Vagina (tissue), 2 donors: ENCODE data around the gene S1PR5. TPM values are rescaled to one million over a fixed set of nuclear protein-coding genes. Genes with fewer than 3 reads are reported as not detected.

ENCODE experiments used
- DNase-seq, 2 donors: peaks; one replicate each; pipeline ENCODE4 v3.0.0-alpha.2; 2017; ENCODE audit errors: extremely low spot score in 2 of 2
- H3K27ac ChIP-seq: fragments of 200-600 bp; sonication (generic); one replicate; pipeline ENCODE4 v1.5.1; 2019
- H3K27me3 ChIP-seq: fragments of 200-600 bp; sonication (generic); one replicate; pipeline ENCODE4 v1.5.1; 2019
- H3K36me3 ChIP-seq, 2 donors: fragments of 200-600 bp; sonication (generic); one replicate each; pipeline ENCODE4 v1.5.1; 2017 to 2019
- H3K4me1 ChIP-seq: fragments of 200-600 bp; sonication (generic); one replicate; pipeline ENCODE4 v1.5.1; 2019
- H3K4me3 ChIP-seq, 2 donors: fragments of 200-600 bp; sonication (generic); 1 replicate in 1 of 2; 2 replicates in 1 of 2; pipeline ENCODE4 v1.5.1; 2016 to 2019
- H3K9me3 ChIP-seq: fragments of 200-600 bp; sonication (generic); one replicate; pipeline ENCODE4 v1.5.1; 2019
- POLR2A ChIP-seq, 2 donors: fragments of 450-650 bp; IDR thresholded peaks; one replicate each; pipeline ENCODE4 v1.6.1; 2017; ENCODE audit warnings: antibody characterized with exemption in 2 of 2, mild to moderate bottlenecking in 2 of 2, moderate library complexity in 2 of 2
- POLR2AphosphoS5 ChIP-seq, 2 donors: sonication (generic); formaldehyde crosslinking; IDR thresholded peaks; one replicate each; pipeline ENCODE4 v1.9.0; 2017; ENCODE audit warnings: antibody characterized with exemption in 2 of 2, mild to moderate bottlenecking in 2 of 2, low read depth in 1 of 2; ENCODE audit not compliant: insufficient read depth in 1 of 2
- intact Hi-C: fragments of 100-400 bp; cut with DNase I; formaldehyde crosslinking; loops from one replicate; pipeline ENCODE4 v1.15.1; 2023
- total RNA-seq: library from RNA; depleted of rRNA; stranded (reverse); fragments of >200 nt; gene quantifications from one replicate; pipeline ENCODE4 v1.2.3, GENCODE V29; 2016
- TF ChIP-seq, protein P1 (sequence below), 3 experiments: fragments of 450-650 bp in 2 of 3; fragments of 200-600 bp in 1 of 3; sonication (generic) in 1 of 3; IDR thresholded peaks; one replicate each; pipeline ENCODE4 v1.5.1; 2017 to 2019; ENCODE audit warnings: antibody characterized with exemption in 3 of 3, mild to moderate bottlenecking in 2 of 3, moderate library complexity in 2 of 3

Gene S1PR5
- total RNA-seq, 1 donor from 2014 or later = 36.6 TPM

DNA sequence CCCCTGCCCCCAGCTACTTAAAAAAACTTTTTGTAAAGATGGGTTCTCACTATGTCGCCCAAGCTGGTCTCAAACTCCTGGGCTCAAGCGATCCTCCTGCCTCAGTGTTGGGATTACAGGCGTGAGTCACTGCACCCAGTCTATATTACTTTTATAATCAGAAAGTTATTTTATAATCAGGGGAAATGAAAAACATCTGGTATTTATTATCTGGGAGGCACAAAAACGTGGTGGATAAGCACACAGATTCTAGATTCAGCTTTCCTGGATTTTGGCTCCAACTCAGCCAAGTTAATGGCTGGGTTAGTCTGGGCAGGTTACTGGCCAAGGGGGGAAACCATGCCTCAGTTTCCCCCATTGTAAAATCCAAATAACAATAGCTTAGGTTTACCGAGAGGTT is 38.8 kb downstream of the S1PR5 start:
- no peaks in the 10 kb centered on the region for H3K9me3 ChIP-seq
- H3K36me3 ChIP-seq = no peaks in the 10 kb centered on the region
- H3K27ac ChIP-seq = no peak overlapping the region
- H3K27me3 ChIP-seq = no peaks in the 10 kb centered on the region
- intact Hi-C loops = no loop called here
- H3K4me3 ChIP-seq = peak overlapping the region; percentile 49 to 54
- DNase-seq = no peak
- peaks cover 15% of the 10 kb centered on the region for H3K4me1 ChIP-seq
- TF ChIP-seq POLR2AphosphoS5 (IDR thresholded peaks at IDR 0.05; ENCODE audit: insufficient read depth in 1 of 2, low read depth in 1 of 2) (no peak), POLR2A (IDR thresholded peaks at IDR 0.05) (no peak)
- TF ChIP-seq, protein P1, sequence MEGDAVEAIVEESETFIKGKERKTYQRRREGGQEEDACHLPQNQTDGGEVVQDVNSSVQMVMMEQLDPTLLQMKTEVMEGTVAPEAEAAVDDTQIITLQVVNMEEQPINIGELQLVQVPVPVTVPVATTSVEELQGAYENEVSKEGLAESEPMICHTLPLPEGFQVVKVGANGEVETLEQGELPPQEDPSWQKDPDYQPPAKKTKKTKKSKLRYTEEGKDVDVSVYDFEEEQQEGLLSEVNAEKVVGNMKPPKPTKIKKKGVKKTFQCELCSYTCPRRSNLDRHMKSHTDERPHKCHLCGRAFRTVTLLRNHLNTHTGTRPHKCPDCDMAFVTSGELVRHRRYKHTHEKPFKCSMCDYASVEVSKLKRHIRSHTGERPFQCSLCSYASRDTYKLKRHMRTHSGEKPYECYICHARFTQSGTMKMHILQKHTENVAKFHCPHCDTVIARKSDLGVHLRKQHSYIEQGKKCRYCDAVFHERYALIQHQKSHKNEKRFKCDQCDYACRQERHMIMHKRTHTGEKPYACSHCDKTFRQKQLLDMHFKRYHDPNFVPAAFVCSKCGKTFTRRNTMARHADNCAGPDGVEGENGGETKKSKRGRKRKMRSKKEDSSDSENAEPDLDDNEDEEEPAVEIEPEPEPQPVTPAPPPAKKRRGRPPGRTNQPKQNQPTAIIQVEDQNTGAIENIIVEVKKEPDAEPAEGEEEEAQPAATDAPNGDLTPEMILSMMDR (IDR thresholded peaks at IDR 0.05) = no peak

DNA sequence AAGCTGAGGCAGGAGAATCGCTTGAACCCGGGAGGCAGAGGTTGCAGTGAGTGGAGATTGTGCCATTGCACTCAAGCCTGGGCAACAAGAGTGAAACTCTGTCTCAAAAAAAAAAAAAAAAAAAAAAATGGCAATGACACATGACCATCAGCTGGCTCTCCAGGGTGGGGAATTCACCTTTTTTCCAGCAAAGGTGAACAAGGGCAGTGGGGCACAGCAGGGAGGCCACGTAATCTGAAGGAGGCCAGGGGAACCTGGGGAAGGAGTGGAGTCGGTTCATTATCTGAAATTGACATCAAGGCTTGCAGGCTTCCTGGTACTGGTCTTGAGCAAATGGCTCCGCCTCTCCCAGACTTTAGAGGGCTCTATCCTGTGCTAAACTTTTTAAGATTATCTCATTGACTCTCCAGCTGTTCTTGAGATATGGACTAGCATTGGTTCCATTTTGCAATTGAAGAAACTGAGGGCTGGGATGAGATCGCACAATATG is 42.2 kb downstream of the S1PR5 start:
- no peaks in the 10 kb centered on the region for H3K27me3 ChIP-seq
- H3K4me3 ChIP-seq = no peak overlapping the region
- H3K9me3 ChIP-seq = no peaks in the 10 kb centered on the region
- intact Hi-C loops = no loop called here
- peaks cover 15% of the 10 kb centered on the region for H3K4me1 ChIP-seq
- no peak for DNase-seq
- TF ChIP-seq, protein P1 (IDR thresholded peaks at IDR 0.05) = no peak
- TF ChIP-seq POLR2A (IDR thresholded peaks at IDR 0.05) (no peak), POLR2AphosphoS5 (IDR thresholded peaks at IDR 0.05; ENCODE audit: insufficient read depth in 1 of 2, low read depth in 1 of 2) (no peak)
- no peak overlapping the region for H3K27ac ChIP-seq
- H3K36me3 ChIP-seq = no peaks in the 10 kb centered on the region

DNA sequence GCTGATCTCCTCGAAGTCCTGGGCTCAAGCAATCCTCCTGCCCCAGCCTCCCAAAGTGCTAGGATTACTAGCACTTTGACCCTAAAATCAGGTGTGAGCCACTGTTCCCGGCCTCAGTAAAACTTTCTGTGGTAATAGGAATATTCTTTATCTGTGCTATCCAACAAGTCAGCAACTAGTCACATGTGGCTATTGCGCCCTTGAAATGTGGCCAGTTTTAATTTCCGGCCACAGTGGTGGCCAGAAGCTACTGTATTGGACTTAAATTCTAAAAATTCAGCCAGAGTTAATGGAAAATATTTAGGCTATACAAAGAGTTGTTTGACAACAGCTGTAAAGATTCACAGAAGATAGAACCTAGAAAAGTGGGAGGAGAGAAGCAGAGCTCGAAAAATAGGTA is 44.1 kb downstream of the S1PR5 start:
- Histone ChIP-seq H3K27me3 (no peaks in the 10 kb centered on the region), H3K36me3 (no peaks in the 10 kb centered on the region), H3K4me1 (peaks cover under 1% of the 10 kb centered on the region), H3K27ac (no peak overlapping the region), H3K9me3 (no peaks in the 10 kb centered on the region), H3K4me3 (no peak overlapping the region)
- TF ChIP-seq POLR2A (IDR thresholded peaks at IDR 0.05) = no peak
- no peak for TF ChIP-seq POLR2AphosphoS5 (IDR thresholded peaks at IDR 0.05; ENCODE audit: insufficient read depth in 1 of 2, low read depth in 1 of 2)
- DNase-seq = no peak
- intact Hi-C loops = no loop called here

DNA sequence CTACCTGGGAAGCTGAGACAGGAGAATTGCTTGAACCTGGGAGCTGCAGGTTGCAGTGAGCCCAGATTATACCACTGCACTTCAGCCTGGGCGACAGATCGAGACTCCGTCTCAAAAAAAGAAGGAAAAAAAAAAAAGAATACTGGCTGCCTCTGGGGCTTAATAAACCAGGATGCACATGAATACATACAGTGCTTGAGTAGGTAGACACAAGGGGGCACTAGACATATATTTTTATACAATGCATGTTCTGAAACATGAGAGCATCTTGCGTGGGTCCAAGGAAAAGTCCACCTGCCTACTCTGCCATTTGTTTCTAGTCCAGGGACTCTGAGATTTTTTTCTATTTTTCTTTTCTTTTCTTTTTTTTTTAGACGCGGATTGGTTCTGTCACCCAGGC is 45.3 kb downstream of the S1PR5 start:
- H3K36me3 ChIP-seq = peaks cover 0 to 5% of the 10 kb centered on the region in 2 donors
- H3K27me3 ChIP-seq = no peaks in the 10 kb centered on the region
- no peak overlapping the region for H3K4me3 ChIP-seq
- intact Hi-C loops = no loop called here
- TF ChIP-seq POLR2A (IDR thresholded peaks at IDR 0.05) = no peak
- TF ChIP-seq POLR2AphosphoS5 (IDR thresholded peaks at IDR 0.05; ENCODE audit: insufficient read depth in 1 of 2, low read depth in 1 of 2) = no peak
- TF ChIP-seq, protein P1 (IDR thresholded peaks at IDR 0.05) = no peak
- H3K27ac ChIP-seq = no peak overlapping the region
- no peaks in the 10 kb centered on the region for H3K9me3 ChIP-seq
- DNase-seq = no peak
- H3K4me1 ChIP-seq = no peaks in the 10 kb centered on the region

DNA sequence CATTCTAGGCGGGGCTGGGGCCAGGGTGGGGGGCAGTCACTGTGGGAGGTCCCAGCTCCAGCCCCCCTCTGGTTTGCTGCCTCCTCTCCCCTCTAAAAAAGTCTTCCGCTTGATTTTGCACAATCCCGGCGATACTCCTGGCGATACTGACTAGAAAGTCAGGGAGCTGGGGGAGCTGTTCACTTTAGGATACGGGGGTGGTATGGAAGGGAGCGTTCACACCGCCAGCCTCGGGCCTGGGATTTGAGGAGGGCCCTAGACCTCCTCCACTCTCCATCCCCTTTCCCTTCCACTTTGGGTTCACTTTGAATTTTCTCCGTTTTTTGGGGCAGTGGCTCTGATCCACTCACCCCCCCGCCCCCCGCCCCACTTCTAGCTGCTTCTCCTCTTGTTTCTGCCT is 49.1 kb downstream of the S1PR5 start:
- intact Hi-C loops = no loop called here
- DNase-seq = no peak
- TF ChIP-seq POLR2AphosphoS5 (IDR thresholded peaks at IDR 0.05; ENCODE audit: insufficient read depth in 1 of 2, low read depth in 1 of 2) = no peak
- no peak for TF ChIP-seq POLR2A (IDR thresholded peaks at IDR 0.05)
- TF ChIP-seq, protein P1 (IDR thresholded peaks at IDR 0.05) = no peak
- H3K4me1 ChIP-seq = no peaks in the 10 kb centered on the region
- no peaks in the 10 kb centered on the region for H3K27me3 ChIP-seq
- H3K9me3 ChIP-seq = no peaks in the 10 kb centered on the region
- H3K36me3 ChIP-seq = peaks cover 0 to 24% of the 10 kb centered on the region in 2 donors
- H3K27ac ChIP-seq = no peak overlapping the region
- H3K4me3 ChIP-seq = no peak overlapping the region
